ENCODE results near the gene BCL2L15. TPM values are rescaled to one million over a fixed set of nuclear protein-coding genes. Genes with fewer than 3 reads are reported as not detected.
A peak's percentile ranks its signal among the peaks of the same experiment; 100 is the strongest.

Gene BCL2L15
- polyA plus RNA-seq, 4 donors = 0.34 to 1.3 (median 0.72) TPM

DNA sequence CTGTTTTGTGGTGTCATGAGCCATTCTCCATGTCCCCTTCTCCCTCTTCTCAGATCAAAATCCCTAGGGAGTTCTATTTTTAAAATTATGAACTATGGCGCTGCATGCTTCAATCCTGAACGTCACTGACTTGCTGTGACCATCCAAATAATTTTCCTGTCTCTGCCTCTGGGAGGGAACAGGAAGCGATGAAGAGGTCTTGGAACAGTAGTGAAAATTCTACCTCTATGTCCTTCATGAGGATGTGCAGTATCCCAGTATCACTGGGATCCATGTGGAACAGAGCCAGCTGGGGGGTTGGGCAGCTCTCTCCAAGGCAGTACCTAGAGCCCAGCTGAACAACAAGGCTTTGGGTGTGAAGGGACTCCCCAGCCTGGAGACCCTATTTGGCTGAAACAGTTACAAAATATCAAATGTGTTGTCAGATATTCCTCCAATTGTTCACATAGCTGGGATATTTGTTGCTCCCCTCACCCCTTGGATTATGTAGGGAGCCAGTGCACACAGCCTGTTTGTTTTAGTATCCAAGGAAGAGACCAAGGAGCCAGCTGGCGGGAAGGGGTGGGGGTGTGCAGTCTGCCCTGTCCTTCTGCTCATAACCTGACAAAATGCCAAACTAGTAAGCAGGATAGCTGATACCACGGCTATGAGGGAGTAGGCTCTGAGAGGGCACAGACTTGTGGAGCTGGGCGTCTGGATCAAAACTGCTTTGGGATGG lies 25.4 kb upstream of the BCL2L15 start:
- DNase-seq (ENCODE audit: low read depth in 4 of 4, low spot score in 3 of 4) = peak in 1 of 4 donors; percentile 7

GRCh38 chr1:113905435-113905861 lies 18.1 kb upstream of the BCL2L15 start:
- peak in 1 of 4 donors; percentile 4 for DNase-seq (ENCODE audit: low read depth in 4 of 4, low spot score in 3 of 4)

DNA sequence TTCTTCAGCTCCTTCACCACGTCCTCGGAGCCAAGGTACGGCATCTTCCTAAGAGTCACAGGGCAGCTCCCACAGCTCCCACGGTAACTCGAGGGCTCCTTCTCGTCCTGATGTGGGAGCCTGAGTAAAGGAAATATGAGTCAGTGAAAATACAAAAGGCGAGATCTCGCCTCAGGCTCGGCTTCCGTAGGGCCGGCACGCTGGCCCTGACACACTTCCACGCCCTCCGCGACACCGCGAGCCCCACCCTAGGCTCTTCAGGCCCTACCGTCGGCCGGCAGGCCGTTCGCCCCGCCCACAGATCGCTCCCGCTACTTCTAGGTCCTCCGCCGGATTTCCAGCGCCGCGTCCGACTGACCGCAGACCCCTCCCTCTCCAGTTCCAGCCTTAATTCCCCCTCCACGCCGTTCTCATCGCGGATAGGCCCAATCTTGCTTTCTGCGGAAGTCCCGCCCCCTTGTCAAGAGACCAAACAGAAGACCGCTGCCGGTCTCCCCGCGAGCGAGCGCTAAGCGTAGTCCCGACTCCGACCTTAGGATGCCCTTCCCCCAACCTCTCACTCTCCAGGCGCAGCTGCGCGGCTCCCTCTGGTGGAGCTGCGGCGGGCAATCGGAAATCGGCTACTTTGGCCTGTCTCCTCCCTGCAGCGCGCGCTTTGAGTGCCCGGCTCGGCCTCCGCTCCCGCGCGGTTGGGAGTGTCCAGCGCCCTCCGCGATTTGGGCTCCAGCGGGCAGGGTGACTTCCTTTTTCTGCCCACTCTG lies 17.5 kb upstream of the BCL2L15 start, which contains the start of the genes AP4B1 and DCLRE1B:
Gene AP4B1, minus strand, starts transcription at position 126 of the 761 bp plus-strand sequence. Its CDS starts 82 bp downstream, at position 44.
Gene DCLRE1B, plus strand, starts transcription at position 653 of the 761 bp plus-strand sequence. CDS start 261 bp downstream, outside the sequence.
- DNase-seq (ENCODE audit: low read depth in 4 of 4, low spot score in 3 of 4) = peak; percentile 99 to 100 (median 99)

- DNase-seq (ENCODE audit: low read depth in 4 of 4, low spot score in 3 of 4) = no peak
Observed at GRCh38 chr1:113904293-113904673, 16.9 kb upstream of the BCL2L15 start.

- DNase-seq (ENCODE audit: low read depth in 4 of 4, low spot score in 3 of 4) = no peak
Observed at GRCh38 chr1:113903501-113904292, 16.3 kb upstream of the BCL2L15 start.

- DNase-seq (ENCODE audit: low read depth in 4 of 4, low spot score in 3 of 4) = no peak
Observed at GRCh38 chr1:113901191-113901590, 13.8 kb upstream of the BCL2L15 start.

GRCh38 chr1:113899111-113899510 lies 11.7 kb upstream of the BCL2L15 start:
- DNase-seq (ENCODE audit: low read depth in 4 of 4, low spot score in 3 of 4) = no peak

DNA sequence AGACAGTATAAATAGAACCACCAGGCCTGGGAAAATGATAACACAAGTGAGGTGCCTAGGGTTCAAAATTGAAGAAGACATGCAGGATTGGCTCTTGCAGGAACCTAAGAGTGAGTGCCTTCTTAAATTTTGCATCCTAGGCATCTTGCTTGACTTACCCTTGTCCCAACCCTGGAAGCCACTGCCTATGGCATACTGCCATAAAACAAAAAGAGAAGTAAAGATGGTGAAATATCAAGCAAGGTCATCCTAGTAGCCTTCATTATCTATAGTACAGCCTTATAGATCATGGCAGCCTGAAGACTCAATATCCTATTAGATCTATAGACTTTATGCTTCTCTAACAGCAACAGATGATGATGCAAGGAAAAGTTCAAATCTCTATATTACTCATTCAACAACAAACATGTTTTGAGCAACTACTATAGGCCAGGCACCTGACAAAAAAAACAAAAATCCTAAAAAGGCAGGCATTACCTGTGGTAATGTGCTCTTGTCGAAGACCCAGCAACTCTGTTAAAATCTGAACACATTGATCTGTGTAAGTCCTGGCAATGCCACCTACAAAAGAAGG lies 10.9 kb upstream of the BCL2L15 start:
- DNase-seq (ENCODE audit: low read depth in 4 of 4, low spot score in 3 of 4) = no peak

DNA sequence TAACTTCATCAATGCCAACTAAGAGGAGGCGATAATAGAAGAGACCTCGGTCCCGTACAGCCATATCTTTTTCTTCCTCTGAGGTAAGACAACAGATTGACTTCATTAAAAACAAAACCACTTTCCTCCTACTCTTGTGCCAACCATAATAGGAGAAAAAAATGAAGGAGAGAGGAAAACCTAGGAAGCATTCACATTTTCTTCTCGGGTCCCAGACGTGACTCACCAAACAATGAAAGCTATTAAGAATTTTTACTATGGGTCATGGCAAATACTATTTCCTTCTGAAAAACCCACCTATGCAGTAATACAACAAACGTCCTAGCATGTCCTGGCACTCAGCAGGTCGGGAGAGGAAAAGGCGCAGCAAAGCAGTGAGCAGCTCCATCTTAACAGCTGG lies 8.6 kb upstream of the BCL2L15 start:
- DNase-seq (ENCODE audit: low read depth in 4 of 4, low spot score in 3 of 4) = no peak

GRCh38 chr1:113895098-113895497 lies 7.7 kb upstream of the BCL2L15 start:
- DNase-seq (ENCODE audit: low read depth in 4 of 4, low spot score in 3 of 4) = no peak

DNA sequence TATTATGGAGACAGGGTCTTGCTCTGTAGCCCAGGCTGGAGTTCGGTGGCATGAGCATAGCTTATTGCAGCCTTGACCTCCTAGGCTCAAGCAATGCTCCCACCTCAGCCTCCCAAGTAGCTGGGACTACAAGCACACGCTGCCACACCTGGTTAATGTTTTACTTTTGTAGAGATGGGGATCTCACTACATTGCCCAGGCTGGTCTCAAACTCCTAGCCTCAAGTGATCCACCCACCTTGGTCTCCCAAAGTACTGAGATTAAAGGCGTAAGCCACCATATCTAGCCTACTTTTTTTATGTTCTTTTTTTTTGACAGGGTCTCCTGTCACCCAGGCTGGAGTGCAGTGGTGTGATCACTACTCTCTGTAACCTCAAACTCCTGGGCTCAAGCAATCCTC lies 5.9 kb upstream of the BCL2L15 start:
- DNase-seq (ENCODE audit: low read depth in 4 of 4, low spot score in 3 of 4) = no peak

- no peak for DNase-seq (ENCODE audit: low read depth in 4 of 4, low spot score in 3 of 4)
Observed at GRCh38 chr1:113891631-113892220, 4.3 kb upstream of the BCL2L15 start.

- DNase-seq (ENCODE audit: low read depth in 4 of 4, low spot score in 3 of 4) = no peak
Observed at GRCh38 chr1:113890816-113891215, 3.4 kb upstream of the BCL2L15 start.

DNA sequence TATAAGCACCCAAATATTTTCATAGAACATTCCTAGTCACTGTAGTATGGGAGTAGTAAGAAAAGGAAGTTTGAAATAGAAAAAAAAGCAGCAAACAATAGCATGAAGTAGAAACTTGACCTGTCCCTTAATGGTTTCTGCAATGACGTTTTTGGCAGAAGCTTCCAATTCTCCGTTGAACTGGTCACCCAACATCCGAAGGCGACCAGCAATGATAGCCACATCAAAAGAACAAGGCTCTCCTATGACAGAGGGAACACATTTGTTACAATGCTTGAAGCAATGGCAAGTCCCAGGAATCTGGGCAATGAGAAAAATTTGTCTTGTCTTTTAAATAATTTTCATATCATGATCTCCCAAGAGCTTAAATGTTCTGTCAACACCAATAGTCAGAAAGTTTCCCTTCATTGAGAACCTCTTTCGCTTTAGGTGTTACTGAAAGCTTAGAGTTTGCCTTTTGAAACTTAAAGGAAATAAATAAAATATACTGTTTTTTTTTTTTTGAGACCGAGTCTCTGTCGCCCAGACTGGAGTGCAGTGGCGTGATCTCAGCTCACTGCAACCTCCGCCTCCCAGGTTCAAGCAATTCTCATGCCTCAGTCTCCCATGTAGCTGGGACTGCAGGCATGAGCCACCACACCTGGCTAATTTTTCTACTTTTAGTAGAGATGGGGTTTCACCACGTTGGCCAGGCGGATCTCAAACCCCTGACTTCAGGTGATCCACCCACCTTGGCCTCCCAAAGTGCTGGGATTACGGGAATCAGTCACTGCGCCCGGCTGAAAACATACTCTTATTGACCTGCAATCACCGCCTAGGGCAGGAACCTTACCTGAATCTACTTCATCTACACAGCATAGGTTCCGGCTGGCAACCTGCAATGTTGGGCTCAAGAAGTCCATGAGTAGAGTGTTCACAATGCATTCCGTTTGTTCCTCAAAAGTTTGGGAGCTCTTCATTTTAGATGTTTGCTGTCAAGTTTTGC lies 672 bp downstream of the BCL2L15 start:
- no peak for DNase-seq (ENCODE audit: low read depth in 4 of 4, low spot score in 3 of 4)

GRCh38 chr1:113881661-113882060 lies 5.7 kb downstream of the BCL2L15 start:
- DNase-seq (ENCODE audit: low read depth in 4 of 4, low spot score in 3 of 4) = no peak

- no peak for DNase-seq (ENCODE audit: low read depth in 4 of 4, low spot score in 3 of 4)
Observed at GRCh38 chr1:113879739-113880038, 7.7 kb downstream of the BCL2L15 start.

- DNase-seq (ENCODE audit: low read depth in 4 of 4, low spot score in 3 of 4) = no peak
Observed at GRCh38 chr1:113876176-113876575, 11.2 kb downstream of the BCL2L15 start.

DNA sequence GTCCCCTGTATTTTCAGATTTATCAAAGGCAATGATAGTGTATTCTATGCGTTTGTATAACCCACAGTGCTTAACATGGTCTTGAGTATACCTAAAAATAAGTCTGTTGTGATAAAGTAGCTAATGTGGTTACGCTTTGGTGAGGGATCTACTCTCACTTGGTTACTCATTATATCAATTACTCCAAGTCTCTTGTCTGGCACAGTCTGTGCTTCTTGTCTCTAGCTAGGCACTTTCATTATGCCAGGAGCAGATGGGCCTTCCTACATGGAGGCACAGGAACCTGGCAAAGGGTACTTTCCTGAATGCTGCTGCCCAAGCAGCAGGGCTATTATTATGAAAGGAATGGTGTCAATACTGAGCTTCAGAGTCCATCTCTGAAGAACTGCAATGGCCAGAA lies 11.7 kb downstream of the BCL2L15 start:
- DNase-seq (ENCODE audit: low read depth in 4 of 4, low spot score in 3 of 4) = no peak
